Fibroblast of the conjunctiva (primary cell): ENCODE results near the gene RHBG.

Experiments
- DNase-seq: peaks from one replicate; pipeline ENCODE4 v3.0.0-alpha.2; 2010; ENCODE audit warnings: low read depth

Gene RHBG

GRCh38 chr1:156386134-156386901 lies 17.3 kb downstream of the RHBG start:
- DNase-seq = no peak

GRCh38 chr1:156386949-156387869 lies 18.2 kb downstream of the RHBG start:
- no peak for DNase-seq

GRCh38 chr1:156387870-156388173 lies 18.8 kb downstream of the RHBG start:
- no peak for DNase-seq

GRCh38 chr1:156388174-156389137 lies 19.4 kb downstream of the RHBG start:
- DNase-seq = no peak

GRCh38 chr1:156389311-156389710 lies 20.3 kb downstream of the RHBG start:
- no peak for DNase-seq

- no peak for DNase-seq
Measured at GRCh38 chr1:156390469-156391365, 21.7 kb downstream of the RHBG start.

GRCh38 chr1:156391366-156391677 lies 22.3 kb downstream of the RHBG start:
- no peak for DNase-seq

GRCh38 chr1:156391701-156392100 lies 22.7 kb downstream of the RHBG start:
- DNase-seq = no peak

- no peak for DNase-seq
Measured at GRCh38 chr1:156392452-156392853, 23.4 kb downstream of the RHBG start.

GRCh38 chr1:156393095-156393494 lies 24.1 kb downstream of the RHBG start:
- no peak for DNase-seq

GRCh38 chr1:156394082-156394481 lies 25.1 kb downstream of the RHBG start:
- no peak for DNase-seq

GRCh38 chr1:156394835-156395461 lies 25.9 kb downstream of the RHBG start:
- no peak for DNase-seq

- no peak for DNase-seq
Measured at GRCh38 chr1:156399355-156400125, 30.5 kb downstream of the RHBG start.

- DNase-seq = no peak
Measured at GRCh38 chr1:156400191-156400935, 31.4 kb downstream of the RHBG start.

- DNase-seq = no peak
Measured at GRCh38 chr1:156401041-156401574, 32.1 kb downstream of the RHBG start.

- no peak for DNase-seq
Measured at GRCh38 chr1:156401681-156402081, 32.7 kb downstream of the RHBG start.

GRCh38 chr1:156402331-156403020 lies 33.5 kb downstream of the RHBG start:
- DNase-seq = no peak

GRCh38 chr1:156405670-156406069 lies 36.7 kb downstream of the RHBG start:
- DNase-seq = no peak
